ENCODE measurements around the gene ID2. TPM values are rescaled to one million over a fixed set of nuclear protein-coding genes. Genes with fewer than 3 reads are reported as not detected.

Gene ID2
- total and polyA plus RNA-seq, 2 of the 13 experiments (the other 11 are each of a cell fraction or from before 2014, with no cell fraction given) = 214 to 719 TPM

DNA sequence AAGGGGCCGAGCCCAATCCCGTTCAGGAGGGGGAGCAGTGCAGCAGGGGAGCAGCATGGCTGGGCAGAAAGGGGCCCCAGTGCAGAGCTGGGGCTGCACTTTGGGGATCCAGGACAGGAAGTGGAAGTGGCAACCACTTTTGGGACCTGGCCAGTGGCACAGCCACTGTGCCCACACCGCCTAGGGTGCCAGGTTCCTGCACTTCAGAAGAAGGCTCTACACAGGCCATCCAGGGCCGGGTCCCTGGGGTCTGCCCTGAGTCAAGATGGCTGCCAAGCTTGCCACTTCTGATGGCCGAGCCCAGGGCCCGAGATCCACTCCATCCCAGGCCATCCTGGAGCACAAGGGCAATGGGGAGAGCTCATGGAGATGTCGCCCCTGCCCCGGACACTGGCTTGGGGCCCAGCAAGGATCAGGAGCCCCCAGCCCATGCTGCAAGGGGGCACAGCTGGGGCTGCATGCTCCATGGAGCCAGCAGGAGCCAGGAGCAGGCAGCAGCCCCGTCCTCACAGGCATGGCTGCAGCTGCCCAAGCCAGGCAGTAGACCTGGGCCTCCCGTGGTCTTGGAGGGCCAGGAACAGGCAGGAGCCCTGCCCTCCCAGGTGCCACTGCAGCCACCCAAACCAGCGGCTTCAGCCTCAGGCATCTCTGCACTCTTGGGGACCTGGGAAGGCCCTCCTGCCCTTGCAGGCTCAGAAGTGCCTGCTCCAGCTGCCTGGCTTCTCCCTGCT lies 35.0 kb upstream of the ID2 start (continued):
- TF ChIP-seq ZNF687 (CRISPR knock-in tag; IDR thresholded peaks at IDR 0.05) = peak; percentile 37; the same call in 1 of the 2 replicates

DNA sequence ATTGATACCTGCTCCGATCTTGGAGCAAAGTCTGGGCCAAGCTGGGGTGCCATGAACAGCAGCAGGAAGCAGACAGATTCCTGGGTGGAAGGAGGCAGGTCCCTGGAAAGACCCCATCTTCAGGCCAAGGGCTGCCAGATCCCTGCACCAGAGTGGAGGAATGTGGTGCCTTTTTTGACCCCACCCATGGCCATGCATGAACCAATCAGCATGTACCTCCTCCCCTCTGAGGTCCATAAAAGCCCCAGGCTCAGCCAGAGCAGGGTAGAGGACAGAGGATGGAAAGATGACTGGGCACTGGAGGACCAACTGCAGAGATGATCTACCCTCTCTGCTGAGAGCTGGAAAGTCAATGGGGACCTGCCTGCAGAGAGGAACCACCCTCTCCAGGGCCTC lies 34.4 kb upstream of the ID2 start:
- POLR2A ChIA-PET = interaction anchor here (0.7 to 1.3 kb wide), 2 partner anchors 33 to 36 kb away, joined by 3 read pairs; no protein-coding TSS in a partner anchor

More for the DNA sequence above, 34.4 kb upstream of the ID2 start:
- no TSS peak for BruUV-seq (replicated peaks)
- Histone ChIP-seq H2AFZ (ENCODE audit: low read length) (no peak overlapping the region), H3K4me1 (ENCODE audit: insufficient read depth, low read length) (peaks cover 35% of the 10 kb centered on the region), H3K4me3 (replicated peaks in 1 of 3; ENCODE audit: insufficient read depth in 1 of 3, low read depth in 2 of 3, low read length in 3 of 3) (no peak overlapping the region), H3K36me3 (replicated peaks in 1 of 2; ENCODE audit: control insufficient read depth in 1 of 2, insufficient read depth in 2 of 2, low read length in 2 of 2) (no peaks in the 10 kb centered on the region), H4K20me1 (ENCODE audit: insufficient read depth, low read length) (no peaks in the 10 kb centered on the region), H3K27me3 (ENCODE audit: control insufficient read depth in 1 of 2, insufficient read depth in 2 of 2, low read length in 2 of 2) (no peaks in the 10 kb centered on the region), H3K4me2 (ENCODE audit: low read depth, low read length) (no peak overlapping the region), H3K79me2 (ENCODE audit: insufficient read depth, low read length) (no peaks in the 10 kb centered on the region), H3K9ac (ENCODE audit: insufficient read depth, low read depth, low read length) (no peak overlapping the region), H3K9me3 (ENCODE audit: low read length) (no peaks in the 10 kb centered on the region), H3K27ac (ENCODE audit: extremely low read length, insufficient read depth, low read length) (no peak overlapping the region)
- 71% methylated on average over 1 of the region's 1 CpG for WGBS (ENCODE audit: low lambda C conversion rate)
- in situ Hi-C loops (cut with HindIII; ENCODE audit: extremely low pct_ligation_motif_present, low pct_unique_long_range_greater_than_20kb) = no loop called here
- FAIRE-seq = no peak
- intact Hi-C loops (cut with micrococcal nuclease; ENCODE audit: unreplicated experiment) = no loop called here
- CTCF ChIA-PET (ENCODE audit: low intra/inter-chr PET ratio, low total read pairs) = no interaction called here
- TF ChIP-seq, protein P1, sequence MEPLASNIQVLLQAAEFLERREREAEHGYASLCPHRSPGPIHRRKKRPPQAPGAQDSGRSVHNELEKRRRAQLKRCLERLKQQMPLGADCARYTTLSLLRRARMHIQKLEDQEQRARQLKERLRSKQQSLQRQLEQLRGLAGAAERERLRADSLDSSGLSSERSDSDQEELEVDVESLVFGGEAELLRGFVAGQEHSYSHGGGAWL (CRISPR knock-in tag; IDR thresholded peaks at IDR 0.05) = no peak
- TF ChIP-seq NFYB (CRISPR knock-in tag; IDR thresholded peaks at IDR 0.05) = 0 out of 2 replicates have a peak, but pooled peaks have one; percentile 16
- TF ChIP-seq DRAP1 (CRISPR knock-in tag; IDR thresholded peaks at IDR 0.05) = peak; percentile 69; the same call in 1 of the 2 replicates
- ATAC-seq = peak; percentile 74
- DNase-seq (ENCODE audit: low spot score) = no peak

Measured in HepG2 (cell line).